GM18499 (cell line): ENCODE measurements around the gene MGAT1.
"Not testable (repeated sequence)": the region's sequence is repeated elsewhere in the genome, so short reads cannot be mapped to it uniquely, and the experiment has no call there.

Experiments used
- ATAC-seq: cut with Tn5 transposase; IDR thresholded peaks from one replicate; pipeline ENCODE4 v1.9.1; 2021; ENCODE audit warnings: moderate number of reproducible peaks; ENCODE audit not compliant: insufficient read depth, unreplicated experiment

The MGAT1 gene

GRCh38 chr5:180788651-180789410 lies 13.8 kb downstream of the MGAT1 start:
- not testable (repeated sequence) for ATAC-seq

DNA sequence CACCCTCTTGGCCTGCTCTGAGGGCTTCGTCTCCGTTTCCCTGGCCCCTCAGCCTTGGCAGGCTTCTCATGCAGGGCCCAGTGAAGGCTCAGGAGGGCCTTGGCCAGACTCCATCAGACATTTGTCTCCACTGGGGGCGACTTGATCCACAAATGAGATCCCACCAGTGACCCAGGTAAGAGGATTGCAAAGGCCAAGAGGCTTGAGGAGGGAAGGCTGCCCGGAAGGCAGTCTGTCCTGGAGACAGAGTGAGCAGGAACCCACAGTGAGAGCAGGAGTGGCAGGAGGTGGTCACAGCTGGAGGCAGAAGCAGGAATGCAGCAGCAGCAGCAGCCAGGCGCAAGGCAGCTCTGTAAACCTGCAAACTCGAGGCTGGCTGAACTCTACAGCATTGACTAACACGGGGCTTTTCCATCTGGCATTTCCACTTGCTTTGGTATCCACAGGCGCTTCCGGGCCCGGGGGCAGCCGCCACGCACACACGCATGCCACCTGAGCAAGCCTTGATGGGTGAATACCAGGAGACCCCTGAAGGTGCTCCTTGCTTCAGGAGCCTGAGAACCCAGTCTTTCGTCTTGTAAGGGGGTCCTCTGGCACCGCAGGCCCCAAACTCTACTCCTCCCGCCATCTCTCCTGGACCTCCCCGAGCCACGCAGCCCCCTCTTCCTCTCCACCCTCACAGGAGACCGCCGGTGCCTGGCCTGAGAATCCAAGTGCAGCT lies 14.7 kb downstream of the MGAT1 start:
- ATAC-seq, result no peak

DNA sequence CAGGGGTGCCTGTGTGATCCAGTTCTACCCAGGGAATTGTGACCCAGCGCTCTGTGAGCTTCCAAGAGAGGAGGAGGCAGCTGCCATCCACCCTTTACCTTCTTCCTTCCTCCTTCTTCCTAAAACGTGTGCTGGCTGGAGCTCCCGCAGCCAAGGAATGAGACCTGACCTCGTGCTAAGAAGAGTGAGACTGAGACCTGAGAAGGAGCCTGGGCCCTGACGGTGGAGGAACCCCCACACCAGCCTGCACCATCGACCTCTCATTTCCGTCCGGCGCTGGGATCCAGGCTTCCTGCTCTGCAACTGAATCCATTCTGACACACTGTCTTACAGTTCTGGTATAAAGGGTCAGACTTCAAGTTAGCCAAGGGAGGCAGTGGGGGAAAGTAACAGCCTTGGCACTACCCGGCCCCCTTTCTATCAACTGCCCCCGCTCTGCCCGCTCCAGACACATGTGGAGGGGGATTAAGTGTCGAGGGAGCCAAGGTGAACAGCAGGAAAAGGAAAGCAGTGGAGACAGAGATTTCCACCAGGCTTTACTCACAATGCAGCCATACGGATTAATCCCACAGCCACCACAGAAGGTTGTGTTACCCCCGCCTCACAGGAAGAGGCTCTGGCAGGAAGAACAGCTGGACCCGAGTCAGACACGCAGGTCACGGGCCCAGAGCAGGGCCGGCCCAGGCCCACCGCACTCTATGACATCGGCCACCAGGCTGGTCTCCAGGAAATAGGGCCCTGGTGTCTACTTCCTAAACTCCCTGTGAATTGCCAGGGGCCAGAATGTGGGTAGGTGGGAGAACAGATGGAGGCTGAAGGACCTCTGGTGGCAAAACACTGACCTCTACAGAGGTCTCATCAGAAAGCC lies 15.8 kb downstream of the MGAT1 start:
- no peak for ATAC-seq

DNA sequence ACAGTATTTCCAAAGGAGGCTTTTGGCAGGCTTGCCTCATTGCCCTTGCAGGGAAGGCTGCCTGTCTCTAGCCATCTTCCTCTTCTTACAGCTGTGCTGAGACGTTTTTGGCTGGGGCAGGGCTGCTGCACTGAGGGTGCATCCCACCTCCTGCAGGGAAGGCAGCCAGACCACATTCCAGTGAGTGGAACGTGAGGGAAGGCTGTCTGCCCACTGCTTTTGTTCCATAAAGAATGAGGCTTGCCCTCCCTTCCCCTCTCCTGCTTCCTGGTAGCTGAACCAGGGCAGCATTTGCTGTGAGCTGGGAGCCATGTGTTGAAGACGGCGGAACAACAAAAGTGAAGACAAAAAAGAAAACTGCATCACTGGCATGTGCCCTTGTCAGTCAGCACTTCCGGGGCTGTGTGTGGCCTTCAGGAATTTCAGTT lies 16.8 kb downstream of the MGAT1 start:
- no peak for ATAC-seq

GRCh38 chr5:180785121-180785781 lies 17.4 kb downstream of the MGAT1 start:
- no peak for ATAC-seq

DNA sequence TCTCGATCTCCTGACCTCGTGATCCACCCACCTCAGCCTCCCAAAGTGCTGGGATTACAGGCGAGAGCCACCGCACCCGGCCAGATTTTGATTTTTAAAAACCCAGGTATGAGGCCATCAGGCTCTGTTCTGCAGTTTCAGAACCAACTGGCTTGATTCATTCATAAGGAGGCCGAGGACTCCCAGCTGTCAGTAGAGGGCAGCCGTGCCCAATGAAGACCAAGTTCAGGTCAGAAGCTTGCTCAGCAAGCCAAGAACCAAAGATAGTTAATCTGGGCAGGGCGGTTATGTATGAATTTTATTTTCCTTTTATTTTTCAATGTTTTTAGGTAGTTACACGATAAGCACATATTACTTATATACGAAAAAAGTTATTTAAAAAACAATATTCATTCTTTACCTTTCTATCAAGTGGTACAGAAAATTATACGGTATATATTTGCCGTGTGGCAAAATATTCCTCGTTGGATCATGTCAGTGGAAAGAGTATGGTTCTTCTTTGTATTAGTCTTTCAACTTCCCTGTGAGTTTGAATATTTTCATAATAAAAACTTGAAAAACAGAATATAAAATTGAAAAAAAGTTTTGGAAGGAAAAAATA lies 18.0 kb downstream of the MGAT1 start:
- no peak for ATAC-seq

GRCh38 chr5:180783340-180784052 lies 19.1 kb downstream of the MGAT1 start:
- no peak for ATAC-seq

DNA sequence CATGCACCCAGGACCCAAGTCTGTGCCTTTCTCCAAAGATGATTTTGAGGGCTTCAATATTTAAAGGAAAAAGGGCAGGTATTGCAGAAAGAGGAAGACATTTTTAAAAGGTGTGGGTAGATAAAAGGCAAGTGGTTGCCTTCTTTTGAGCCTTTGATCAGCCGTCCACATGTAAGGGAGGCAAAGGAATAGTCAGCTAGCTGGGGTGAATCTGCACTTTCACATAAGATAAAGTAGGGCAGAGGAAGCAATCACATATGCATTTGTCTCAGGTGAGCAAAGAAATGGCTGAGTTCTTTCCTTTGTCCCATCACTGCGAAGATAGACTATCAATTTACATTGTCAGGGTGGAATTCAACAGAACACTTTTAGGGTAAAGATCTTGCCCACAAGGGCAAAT lies 19.9 kb downstream of the MGAT1 start:
- no peak for ATAC-seq

DNA sequence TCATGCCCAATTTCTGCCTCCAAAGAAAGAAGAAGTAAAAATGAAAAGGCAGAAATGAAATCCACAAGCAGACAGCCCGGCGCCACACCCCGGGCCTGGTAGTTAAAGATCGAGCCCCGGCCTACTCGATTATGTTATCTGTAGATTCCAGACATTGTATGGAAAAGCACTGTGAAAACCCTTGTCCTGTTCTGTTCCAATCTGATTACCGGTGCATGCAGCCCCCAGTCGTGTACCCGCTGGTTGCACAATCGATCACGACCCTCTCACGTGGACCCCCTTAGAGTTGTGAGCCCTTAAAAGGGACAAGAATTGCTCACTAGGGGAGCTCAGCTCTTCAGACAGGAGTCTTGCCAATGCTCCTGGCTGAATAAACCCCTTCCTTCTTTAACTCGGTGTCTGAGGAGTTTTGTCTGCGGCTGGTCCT lies 20.7 kb downstream of the MGAT1 start:
- ATAC-seq, result not testable (repeated sequence)

DNA sequence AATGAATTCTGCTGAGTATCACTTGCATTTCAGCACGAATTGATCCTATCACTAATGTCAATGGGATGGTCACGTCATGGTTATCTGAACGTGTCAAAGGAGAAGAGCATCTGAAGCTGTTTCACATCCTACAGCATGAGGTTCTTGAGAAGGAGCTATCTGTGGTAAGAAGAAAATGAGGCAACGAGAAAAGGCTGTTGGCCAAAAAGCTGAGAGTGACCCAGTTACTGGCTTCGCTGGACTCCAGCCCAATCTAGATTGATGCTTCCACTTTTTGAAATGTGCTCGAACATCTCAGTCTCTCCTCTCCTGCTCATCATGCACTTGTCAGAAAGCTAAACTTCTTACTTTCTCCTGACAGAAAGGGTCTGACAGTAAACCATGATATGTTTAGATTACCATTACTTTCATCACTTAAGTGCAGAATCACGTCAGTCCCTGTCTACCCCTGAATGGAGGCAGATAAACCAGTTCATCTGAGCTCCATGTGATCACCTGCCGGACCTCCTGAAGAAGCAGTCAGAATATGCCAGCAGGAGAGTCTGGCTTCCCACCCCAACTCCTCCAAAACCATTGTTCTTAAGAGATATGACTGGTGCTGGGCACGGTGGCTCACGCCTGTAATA lies 22.5 kb downstream of the MGAT1 start:
- no peak for ATAC-seq

DNA sequence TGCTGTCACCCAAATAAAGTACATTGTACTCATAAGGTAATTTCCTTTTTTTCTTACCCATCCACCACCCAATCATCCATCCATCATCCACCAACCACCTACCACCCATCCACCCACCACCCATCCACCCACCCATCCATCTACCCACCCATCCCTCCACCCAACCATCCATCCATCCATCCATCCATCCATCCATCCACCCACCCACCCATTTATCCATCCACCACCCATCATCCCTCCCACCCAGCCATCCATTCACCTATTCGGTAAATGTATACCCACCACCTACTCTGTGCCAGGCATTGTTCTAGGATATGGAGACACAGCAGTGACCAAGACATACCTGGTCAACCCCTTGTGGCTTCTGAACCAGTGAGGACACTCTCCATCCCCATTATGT lies 25.1 kb downstream of the MGAT1 start:
- ATAC-seq, result no peak

- no peak for ATAC-seq
These were observed 26.2 kb downstream of the MGAT1 start for GRCh38 chr5:180776376-180776775.

DNA sequence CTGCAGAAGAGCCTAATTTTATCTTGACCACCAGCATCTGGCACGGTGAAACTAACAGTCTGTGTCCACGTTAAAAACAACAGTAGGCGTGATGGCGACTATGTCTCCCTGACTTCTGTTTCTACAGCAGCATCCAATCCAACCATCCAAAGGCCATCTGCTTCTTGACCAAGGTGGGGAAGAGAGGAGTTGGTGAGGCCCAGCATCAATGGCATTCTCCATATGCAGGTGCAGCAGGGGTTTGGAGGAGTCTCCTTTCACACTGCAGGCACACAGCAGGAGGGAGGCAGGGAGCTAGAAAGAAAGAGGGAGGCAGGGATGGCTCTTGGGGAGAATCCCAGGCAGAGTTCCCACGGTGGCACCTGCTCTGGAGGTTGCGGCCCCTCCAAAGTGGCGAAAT lies 27.0 kb downstream of the MGAT1 start:
- ATAC-seq, result no peak

DNA sequence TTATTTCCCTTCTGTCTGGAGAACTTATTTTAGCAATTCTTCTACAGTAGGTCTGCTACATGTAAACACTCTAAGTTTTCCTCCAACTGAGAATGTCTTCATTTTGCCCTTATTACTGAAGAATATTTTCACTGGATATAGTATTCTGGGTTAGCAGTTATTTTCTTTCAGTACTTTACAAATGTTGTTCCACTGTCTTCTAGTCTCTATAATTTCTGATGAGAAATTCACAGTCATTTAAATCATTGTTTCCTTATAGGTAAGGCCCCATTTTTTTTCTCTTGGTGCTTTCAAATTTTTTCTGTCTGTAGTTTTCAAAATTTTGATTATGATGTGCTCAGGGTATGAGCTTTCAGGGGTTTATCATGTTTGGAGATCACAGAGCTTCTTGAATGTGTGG lies 30.8 kb downstream of the MGAT1 start:
- ATAC-seq, result no peak

GRCh38 chr5:180769821-180770220 lies 32.8 kb downstream of the MGAT1 start:
- no peak for ATAC-seq

DNA sequence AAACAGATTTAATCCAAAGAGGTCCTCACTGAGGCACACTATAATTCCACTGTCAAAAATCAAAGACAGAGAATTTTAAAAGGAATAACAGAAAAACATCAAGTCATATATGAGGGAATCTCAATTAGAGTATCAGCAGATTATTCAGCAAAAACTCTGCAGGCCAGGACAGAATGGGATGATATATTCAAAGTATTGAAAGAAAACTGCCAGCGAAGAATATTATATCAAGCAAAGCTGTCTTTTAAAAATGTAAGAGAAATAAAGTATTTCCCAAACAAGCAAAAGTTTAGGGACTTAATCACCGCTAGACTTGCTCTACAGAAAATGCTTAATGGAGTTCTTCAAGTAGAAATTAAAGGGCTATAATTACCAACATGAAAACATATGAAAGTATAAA lies 47.0 kb downstream of the MGAT1 start:
- no peak for ATAC-seq

DNA sequence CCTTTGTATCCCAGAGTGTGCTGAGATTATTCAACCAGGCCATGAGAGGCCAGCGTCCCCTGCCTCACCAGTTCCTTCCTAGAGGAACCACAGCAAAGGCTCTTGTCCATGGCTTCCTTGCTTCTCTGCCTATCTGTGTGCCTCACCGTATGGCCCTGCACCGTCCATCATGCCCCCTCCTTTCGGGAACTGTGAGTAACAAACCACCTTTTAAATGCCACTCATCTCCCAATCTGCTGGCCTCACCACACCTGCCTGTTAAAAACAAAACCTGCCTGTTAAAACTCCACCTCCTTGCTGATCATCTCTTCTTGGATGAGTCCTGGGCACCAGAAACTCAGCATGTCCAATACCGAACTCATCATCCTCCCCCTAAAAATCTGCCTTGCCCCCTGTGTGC lies 58.4 kb downstream of the MGAT1 start:
- ATAC-seq, result no peak

- ATAC-seq, result no peak
These were observed 59.9 kb downstream of the MGAT1 start for GRCh38 chr5:180742727-180743126.

DNA sequence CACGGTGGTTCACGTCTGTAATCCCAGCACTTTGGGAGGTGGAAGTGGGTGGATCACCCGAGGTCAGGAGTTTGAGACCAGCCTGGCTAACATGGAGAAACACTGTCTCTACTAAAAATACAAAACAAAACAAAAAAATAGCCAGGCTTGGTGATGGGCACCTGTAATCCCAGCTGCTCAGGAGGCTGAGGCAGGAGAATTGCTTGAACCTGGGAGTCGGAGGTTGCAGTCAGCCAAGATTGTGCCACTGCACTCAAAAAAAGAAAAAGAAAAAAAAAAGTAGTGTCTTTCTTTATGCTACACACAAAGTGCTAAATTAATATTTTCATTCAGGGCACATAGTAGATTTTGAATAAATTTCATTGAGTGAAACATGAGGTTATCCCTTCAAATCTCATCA lies 61.7 kb downstream of the MGAT1 start:
- not testable (repeated sequence) for ATAC-seq
